ENCODE data around the gene CASP7.

CASP7 gene

GRCh38 chr10:113666682-113667252, 12.9 kb upstream of the CASP7 start:
- DNase-seq, result peak; percentile 65

- DNase-seq, result peak; percentile 88
Measured at GRCh38 chr10:113680190-113681111, 739 bp downstream of the CASP7 start.

- DNase-seq, result no peak
Measured at GRCh38 chr10:113681533-113682470, 2.1 kb downstream of the CASP7 start.

GRCh38 chr10:113683300-113683699, 3.6 kb downstream of the CASP7 start:
- no peak for DNase-seq

GRCh38 chr10:113686028-113686427, 6.3 kb downstream of the CASP7 start:
- no peak for DNase-seq

- no peak for DNase-seq
Measured at GRCh38 chr10:113687037-113687436, 7.3 kb downstream of the CASP7 start.

- no peak for DNase-seq
Measured at GRCh38 chr10:113689057-113689456, 9.3 kb downstream of the CASP7 start.

- no peak for DNase-seq
Measured at GRCh38 chr10:113689574-113689973, 9.9 kb downstream of the CASP7 start.

GRCh38 chr10:113690749-113691148, 11.0 kb downstream of the CASP7 start:
- no peak for DNase-seq

- DNase-seq, result no peak
Measured at GRCh38 chr10:113691381-113691780, 11.7 kb downstream of the CASP7 start.

- no peak for DNase-seq
Measured at GRCh38 chr10:113692271-113692670, 12.6 kb downstream of the CASP7 start.

GRCh38 chr10:113693348-113693747, 13.6 kb downstream of the CASP7 start:
- DNase-seq, result no peak

GRCh38 chr10:113695691-113696090, 16.0 kb downstream of the CASP7 start:
- DNase-seq, result no peak

GRCh38 chr10:113697595-113697994, 17.9 kb downstream of the CASP7 start:
- no peak for DNase-seq

- DNase-seq, result peak; percentile 58
Measured at GRCh38 chr10:113704637-113705343, 25.1 kb downstream of the CASP7 start.

GRCh38 chr10:113705344-113705652, 25.6 kb downstream of the CASP7 start:
- DNase-seq, result no peak

- no peak for DNase-seq
Measured at GRCh38 chr10:113706623-113707022, 26.9 kb downstream of the CASP7 start.

GRCh38 chr10:113708640-113709039, 28.9 kb downstream of the CASP7 start:
- DNase-seq, result no peak

GRCh38 chr10:113709221-113709838, 29.6 kb downstream of the CASP7 start:
- peak; percentile 82 for DNase-seq

- DNase-seq, result no peak
Measured at GRCh38 chr10:113711142-113711541, 31.4 kb downstream of the CASP7 start.

GRCh38 chr10:113712024-113712423, 32.3 kb downstream of the CASP7 start:
- no peak for DNase-seq

Measured in EL (cell line).